Astrocyte (in vitro differentiated cells and primary cell): ENCODE data around the gene DKKL1. TPM values are rescaled to one million over a fixed set of nuclear protein-coding genes. Genes with fewer than 3 reads are reported as not detected.

Source experiments
- DNase-seq: peaks from one replicate; pipeline ENCODE4 v3.0.0-alpha.2; 2010; ENCODE audit warnings: low read depth
- FAIRE-seq: peaks from 2 replicates; lab custom pipeline; 2011; peaks lifted over from hg19 to GRCh38; lab: Jason Lieb, UNC
- H2AFZ ChIP-seq: 2 replicates; pipeline ENCODE4 v1.6.0; 2012; ENCODE audit warnings: low read depth, low read length, inconsistent platforms
- H3K27ac ChIP-seq: 2 replicates; pipeline ENCODE4 v1.5.1; 2011; ENCODE audit warnings: low read depth, low read length, inconsistent platforms
- H3K27me3 ChIP-seq: 2 replicates; pipeline ENCODE4 v1.6.0; 2011; ENCODE audit warnings: low read length, inconsistent platforms; ENCODE audit not compliant: insufficient read depth
- H3K36me3 ChIP-seq: 2 replicates; pipeline ENCODE4 v1.5.1; 2011; ENCODE audit warnings: low read length, inconsistent platforms; ENCODE audit not compliant: insufficient read depth
- H3K4me1 ChIP-seq: 2 replicates; pipeline ENCODE4 v1.5.1; 2011; ENCODE audit warnings: low read length, inconsistent platforms; ENCODE audit not compliant: insufficient read depth
- H3K4me2 ChIP-seq: 2 replicates; pipeline ENCODE4 v1.6.0; 2012; ENCODE audit warnings: low read length, inconsistent platforms
- H3K4me3 ChIP-seq: 2 replicates; pipeline ENCODE4 v1.5.1; 2011; ENCODE audit warnings: low read depth, mild to moderate bottlenecking, low read length, inconsistent platforms; ENCODE audit not compliant: insufficient read depth
- H3K79me2 ChIP-seq: 2 replicates; pipeline ENCODE4 v1.6.0; 2012; ENCODE audit warnings: mild to moderate bottlenecking, low read length, inconsistent platforms; ENCODE audit not compliant: insufficient read depth
- H3K9ac ChIP-seq: 2 replicates; pipeline ENCODE4 v1.6.0; 2012; ENCODE audit warnings: mild to moderate bottlenecking, low read length, inconsistent platforms
- H3K9me3 ChIP-seq: 2 replicates; pipeline ENCODE4 v1.5.1; 2012; ENCODE audit warnings: low read depth, mild to moderate bottlenecking, low read length, inconsistent platforms; ENCODE audit not compliant: insufficient read depth
- H4K20me1 ChIP-seq: 2 replicates; pipeline ENCODE4 v1.6.0; 2012; ENCODE audit warnings: low read length, inconsistent platforms; ENCODE audit not compliant: insufficient read depth
- H3K27ac Mint-ChIP-seq: one replicate; pipeline ENCODE4 v1.8.0; 2021; ENCODE audit warnings: mild to moderate bottlenecking, mixed read lengths; ENCODE audit not compliant: unreplicated experiment
- H3K27me3 Mint-ChIP-seq: one replicate; pipeline ENCODE4 v1.8.0; 2021; ENCODE audit warnings: low read depth, mixed read lengths; ENCODE audit not compliant: unreplicated experiment
- H3K36me3 Mint-ChIP-seq: one replicate; pipeline ENCODE4 v1.8.0; 2021; ENCODE audit warnings: low read depth, mixed read lengths; ENCODE audit not compliant: unreplicated experiment
- H3K4me1 Mint-ChIP-seq: one replicate; pipeline ENCODE4 v1.8.0; 2021; ENCODE audit warnings: low read depth, mixed read lengths; ENCODE audit not compliant: unreplicated experiment
- H3K4me3 Mint-ChIP-seq: one replicate; pipeline ENCODE4 v1.8.0; 2021; ENCODE audit warnings: mild to moderate bottlenecking, moderate library complexity, mixed read lengths; ENCODE audit not compliant: unreplicated experiment
- H3K9me3 Mint-ChIP-seq: one replicate; pipeline ENCODE4 v1.8.0; 2021; ENCODE audit warnings: mild to moderate bottlenecking, mixed read lengths; ENCODE audit not compliant: unreplicated experiment
- CTCF ChIP-seq: IDR thresholded peaks from 2 replicates; pipeline ENCODE4 v1.5.1; 2011; ENCODE audit warnings: low read depth, mild to moderate bottlenecking, inconsistent platforms, low read length, moderate library complexity; ENCODE audit not compliant: insufficient read depth
- EZH2 ChIP-seq: IDR thresholded peaks from 2 replicates; pipeline ENCODE4 v1.6.1; 2012; ENCODE audit warnings: mild to moderate bottlenecking, low read length, inconsistent platforms; ENCODE audit not compliant: insufficient read depth
- total RNA-seq: library from RNA; stranded (reverse); gene quantifications from 2 replicates; pipeline ENCODE4 v1.2.1, GENCODE V29; 2021

DKKL1 gene
- total RNA-seq, 1 donor from 2014 or later, result 1.1 TPM

DNA sequence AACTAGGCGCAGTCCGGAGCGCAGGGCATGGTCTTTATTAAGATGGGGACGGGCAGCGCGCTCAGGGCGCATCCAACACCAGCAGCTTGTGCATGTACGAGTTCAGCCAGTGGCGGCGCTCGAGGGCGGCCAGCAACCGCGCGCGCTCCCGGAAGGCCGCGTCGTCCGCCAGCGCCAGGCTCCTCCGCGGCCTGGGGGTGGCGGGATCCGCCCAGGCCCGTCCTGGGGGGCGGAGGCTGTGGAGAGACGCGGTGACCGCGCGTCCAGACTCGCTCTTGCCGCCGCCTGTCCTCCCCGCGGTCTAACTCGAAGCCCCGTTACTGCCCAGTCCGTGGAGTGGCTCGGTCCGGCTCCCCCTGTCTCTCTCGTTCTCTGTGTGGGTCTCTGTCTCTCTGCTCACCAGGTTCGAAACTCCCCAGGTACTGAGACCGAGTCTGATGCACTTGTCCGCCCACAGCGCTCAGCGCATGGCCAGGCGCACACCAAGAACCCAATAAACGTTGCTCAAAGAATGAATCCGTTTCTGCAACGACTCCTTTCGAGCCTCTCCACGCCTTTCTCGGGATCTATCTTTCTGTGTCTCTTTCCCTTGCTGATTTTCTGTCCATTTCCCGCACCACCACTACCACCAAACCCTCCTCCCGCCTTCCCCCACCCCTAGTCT is 58.9 kb downstream of the DKKL1 start:
- FAIRE-seq (no peak), DNase-seq (no peak)
- no peak for TF ChIP-seq CTCF
- TF ChIP-seq EZH2, result peak; percentile 75
- Mint-ChIP-seq H3K4me1 (peaks cover 4% of the 10 kb centered on the region), H3K27ac (no peak overlapping the region), H3K27me3 (peaks cover 90% of the 10 kb centered on the region), H3K36me3 (peaks cover 3% of the 10 kb centered on the region), H3K4me3 (peak overlapping the region; percentile 72), H3K9me3 (peaks cover 3% of the 10 kb centered on the region)
- H3K4me3 ChIP-seq, result no peak overlapping the region
- H3K9ac ChIP-seq, result no peak overlapping the region
- no peaks in the 10 kb centered on the region for H3K36me3 ChIP-seq
- H3K4me2 ChIP-seq, result peak overlapping the region; percentile 25
- no peak overlapping the region for H3K27ac ChIP-seq
- H2AFZ ChIP-seq, result peak overlapping the region; percentile 18
- H3K9me3 ChIP-seq, result no peaks in the 10 kb centered on the region
- H3K27me3 ChIP-seq, result peaks cover 93% of the 10 kb centered on the region
- H3K4me1 ChIP-seq, result peaks cover 4% of the 10 kb centered on the region
- H3K79me2 ChIP-seq, result no peaks in the 10 kb centered on the region
- peaks cover 7% of the 10 kb centered on the region for H4K20me1 ChIP-seq

- FAIRE-seq, result no peak
- peaks cover 4% of the 10 kb centered on the region for H3K4me1 ChIP-seq
- no peak for DNase-seq
- H3K36me3 ChIP-seq, result no peaks in the 10 kb centered on the region
- peak within 1 kb of the TSS; percentile 72 for H3K4me3 Mint-ChIP-seq
- TF ChIP-seq CTCF, result no peak
- peak; percentile 69 for TF ChIP-seq EZH2
- H3K27ac Mint-ChIP-seq, result peak within 1 kb of the TSS; percentile 30
- H4K20me1 ChIP-seq, result peaks cover 7% of the 10 kb centered on the region
- H3K4me1 Mint-ChIP-seq, result peaks cover 5% of the 10 kb centered on the region
- peaks cover 3% of the 10 kb centered on the region for H3K9me3 Mint-ChIP-seq
- no peak within 1 kb of the TSS for H3K9ac ChIP-seq
- H3K9me3 ChIP-seq, result no peaks in the 10 kb centered on the region
- H3K4me3 ChIP-seq, result no peak within 1 kb of the TSS
- no peak within 1 kb of the TSS for H3K27ac ChIP-seq
- peaks cover 3% of the 10 kb centered on the region for H3K36me3 Mint-ChIP-seq
- peaks cover 90% of the 10 kb centered on the region for H3K27me3 Mint-ChIP-seq
- peak within 1 kb of the TSS; percentile 62 for H3K4me2 ChIP-seq
- H3K27me3 ChIP-seq, result peaks cover 94% of the 10 kb centered on the region
- H3K79me2 ChIP-seq, result no peaks in the 10 kb centered on the region
- H2AFZ ChIP-seq, result peak within 1 kb of the TSS; percentile 35
Observed at GRCh38 chr19:49423071-49423984, 59.7 kb downstream of the DKKL1 start, which contains the start of gene PTH2. Gene PTH2 (minus strand): TSS chr19:49423441. CDS start chr19:49423339, 102 bp downstream.
